Neuronal stem cell (in vitro differentiated cells): ENCODE measurements around the gene GLRX5.

Experiments used
- DNase-seq: peaks from one replicate; pipeline ENCODE4 v3.0.0-alpha.2; 2013; ENCODE audit warnings: low spot score
- H2AFZ ChIP-seq: one replicate; pipeline ENCODE4 v1.6.1; 2013; ENCODE audit warnings: mild to moderate bottlenecking, low read length, inconsistent platforms
- H2AK5ac ChIP-seq: 2 replicates; pipeline ENCODE4 v1.6.1; 2013; ENCODE audit warnings: low read depth, mild to moderate bottlenecking, inconsistent platforms, low read length, moderate library complexity, mixed read lengths
- H2BK120ac ChIP-seq: 2 replicates; pipeline ENCODE4 v1.6.1; 2013; ENCODE audit warnings: low read depth, mild to moderate bottlenecking, inconsistent platforms, low read length, moderate library complexity, mixed read lengths
- H2BK12ac ChIP-seq: one replicate; pipeline ENCODE4 v1.6.1; 2013; ENCODE audit warnings: low read length, inconsistent platforms
- H2BK15ac ChIP-seq: 2 replicates; pipeline ENCODE4 v1.6.1; 2013; ENCODE audit warnings: mild to moderate bottlenecking, low read length, inconsistent platforms, mixed read lengths
- H2BK5ac ChIP-seq: one replicate; pipeline ENCODE4 v1.6.1; 2013; ENCODE audit warnings: inconsistent platforms, mild to moderate bottlenecking, low read length, moderate library complexity
- H3K14ac ChIP-seq: one replicate; pipeline ENCODE4 v1.6.1; 2013; ENCODE audit warnings: low read length, inconsistent platforms
- H3K18ac ChIP-seq: 2 replicates; pipeline ENCODE4 v1.6.1; 2013; ENCODE audit warnings: low read length, inconsistent platforms
- H3K23ac ChIP-seq: 2 replicates; pipeline ENCODE4 v1.6.1; 2013; ENCODE audit warnings: low read depth, mild to moderate bottlenecking, mixed read lengths, low read length, inconsistent platforms; ENCODE audit not compliant: poor library complexity
- H3K27ac ChIP-seq: replicated peaks from 3 replicates; pipeline ENCODE4 v1.5.1; 2013; ENCODE audit warnings: low read length, inconsistent platforms
- H3K27me3 ChIP-seq, 3 experiments: 2 replicates each; pipeline ENCODE4 v1.6.1; 2013; ENCODE audit warnings: low read length in 3 of 3, mild to moderate bottlenecking in 2 of 3, inconsistent platforms in 1 of 3, low read depth in 1 of 3, mixed read lengths in 1 of 3, moderate library complexity in 1 of 3; ENCODE audit not compliant: control insufficient read depth in 3 of 3, insufficient read depth in 3 of 3
- H3K36me3 ChIP-seq, 2 donors: replicated peaks in 1 of 2; 2 replicates each; pipeline ENCODE4 v1.6.1; 2013; ENCODE audit warnings: low read length in 2 of 2; ENCODE audit not compliant: control insufficient read depth in 2 of 2, insufficient read depth in 2 of 2
- H3K4ac ChIP-seq: 2 replicates; pipeline ENCODE4 v1.6.1; 2013; ENCODE audit warnings: inconsistent platforms, mild to moderate bottlenecking, low read length, moderate library complexity
- H3K4me1 ChIP-seq, 2 donors: 1 replicate in 1 of 2; 2 replicates in 1 of 2; pipeline ENCODE4 v1.6.1; 2013; ENCODE audit warnings: low read length in 2 of 2, low read depth in 1 of 2; ENCODE audit not compliant: control insufficient read depth in 2 of 2, insufficient read depth in 1 of 2
- H3K4me2 ChIP-seq: one replicate; pipeline ENCODE4 v1.6.1; 2013; ENCODE audit warnings: mild to moderate bottlenecking, low read length, inconsistent platforms; ENCODE audit not compliant: insufficient read depth, poor library complexity, severe bottlenecking
- H3K4me3 ChIP-seq, 2 donors: 2 replicates each; pipeline ENCODE4 v1.5.1; 2013; ENCODE audit warnings: low read length in 2 of 2, mild to moderate bottlenecking in 2 of 2, inconsistent platforms in 1 of 2, moderate library complexity in 1 of 2
- H3K79me1 ChIP-seq: one replicate; pipeline ENCODE4 v1.6.1; 2013; ENCODE audit warnings: low read depth, mild to moderate bottlenecking, inconsistent platforms, low read length, moderate library complexity
- H3K9ac ChIP-seq: one replicate; pipeline ENCODE4 v1.6.1; 2013; ENCODE audit warnings: mild to moderate bottlenecking, low read depth, low read length, inconsistent platforms; ENCODE audit not compliant: poor library complexity
- H3K9me3 ChIP-seq, 2 donors: replicated peaks in 1 of 2; 2 replicates each; pipeline versions ENCODE3 to v1.6.1; 2013; ENCODE audit warnings: low read length in 2 of 2, mild to moderate bottlenecking in 2 of 2, inconsistent platforms in 1 of 2, low read depth in 1 of 2, mixed read lengths in 1 of 2, moderate library complexity in 1 of 2; ENCODE audit not compliant: control insufficient read depth in 2 of 2, insufficient read depth in 1 of 2
- H4K8ac ChIP-seq: one replicate; pipeline ENCODE4 v1.6.1; 2013; ENCODE audit warnings: low read depth, mild to moderate bottlenecking, inconsistent platforms, low read length, moderate library complexity
- H4K91ac ChIP-seq: one replicate; pipeline ENCODE4 v1.6.1; 2013; ENCODE audit warnings: low read length, low read depth, mild to moderate bottlenecking, inconsistent platforms; ENCODE audit not compliant: poor library complexity
- WGBS, 2 donors: extraction: QIAGEN DNeasy Blood & Tissue Kit; methylation state at CpG; one replicate each; pipeline ENCODE4 v1.1.7; 2013; ENCODE audit warnings: missing lambda C conversion rate in 2 of 2, mixed read lengths in 1 of 2; ENCODE audit not compliant: insufficient read length in 2 of 2, insufficient replicate concordance in 1 of 2; ENCODE audit errors: extremely low coverage in 2 of 2; 5-methylcytosine and 5-hydroxymethylcytosine counted together

Gene GLRX5

DNA sequence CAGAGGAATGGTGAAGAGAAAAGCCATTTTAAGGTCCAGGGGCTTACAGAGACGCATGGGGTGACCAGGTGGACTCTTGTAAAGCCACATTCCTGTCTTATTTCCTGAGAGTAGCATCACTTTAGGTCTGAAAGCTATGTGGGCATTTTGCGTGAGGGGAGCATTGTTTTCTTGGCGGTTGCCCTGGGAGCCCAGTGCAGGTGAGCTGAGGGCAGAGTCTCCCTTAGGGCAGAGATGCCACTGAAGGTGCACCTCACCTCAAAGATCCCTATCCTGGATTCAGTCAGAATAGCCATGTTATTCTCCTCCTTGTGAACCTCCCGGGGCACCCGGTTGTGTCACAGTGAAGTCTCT, 12.4 kb downstream of the GLRX5 start:
- Histone ChIP-seq H3K4me3 (no peak overlapping the region), H3K4me2 (no peak overlapping the region), H3K4ac (no peak overlapping the region), H2BK5ac (no peak overlapping the region), H3K18ac (no peak overlapping the region), H2BK15ac (no peak overlapping the region), H4K91ac (no peak overlapping the region), H3K23ac (no peak overlapping the region), H2AK5ac (no peak overlapping the region), H2BK120ac (no peak overlapping the region), H3K14ac (no peak overlapping the region), H2BK12ac (no peak overlapping the region), H3K36me3 (peaks cover 3 to 47% of the 10 kb centered on the region in 2 donors), H3K9ac (no peak overlapping the region), H3K27ac (no peak overlapping the region), H3K4me1 (peaks cover 0 to 10% of the 10 kb centered on the region in 2 donors), H3K9me3 (peaks cover 4 to 5% of the 10 kb centered on the region in 2 donors), H2AFZ (no peak overlapping the region), H3K27me3 (no peaks in the 10 kb centered on the region), H4K8ac (no peak overlapping the region), H3K79me1 (peaks cover 2% of the 10 kb centered on the region)
- WGBS, 2 donors: no CpG with 5 or more reads among the region's 5 CpGs
- no peak for DNase-seq

- H2BK120ac ChIP-seq: no peak overlapping the region
- no peak overlapping the region for H2BK15ac ChIP-seq
- no peak overlapping the region for H2BK5ac ChIP-seq
- no peak overlapping the region for H3K18ac ChIP-seq
- no peak overlapping the region for H3K4ac ChIP-seq
- H2AFZ ChIP-seq: no peak overlapping the region
- peak overlapping the region in 1 of 2 donors; percentile 19 for H3K4me3 ChIP-seq
- peak overlapping the region; percentile 1 for H3K23ac ChIP-seq
- no peak overlapping the region for H3K27ac ChIP-seq
- H3K27me3 ChIP-seq: no peaks in the 10 kb centered on the region
- H3K9me3 ChIP-seq: peaks cover 4 to 5% of the 10 kb centered on the region in 2 donors
- no peak overlapping the region for H4K8ac ChIP-seq
- H2BK12ac ChIP-seq: no peak overlapping the region
- no peak overlapping the region for H4K91ac ChIP-seq
- peaks cover 3 to 47% of the 10 kb centered on the region in 2 donors for H3K36me3 ChIP-seq
- no peak for DNase-seq
- H3K14ac ChIP-seq: no peak overlapping the region
- H3K79me1 ChIP-seq: peaks cover 1% of the 10 kb centered on the region
- H3K9ac ChIP-seq: no peak overlapping the region
- H2AK5ac ChIP-seq: no peak overlapping the region
- WGBS, 2 donors: no CpG with 5 or more reads among the region's 14 CpGs
- peaks cover 0 to 10% of the 10 kb centered on the region in 2 donors for H3K4me1 ChIP-seq
- no peak overlapping the region for H3K4me2 ChIP-seq
Observed at GRCh38 chr14:95547626-95548327, 12.9 kb downstream of the GLRX5 start.

- H3K4me2 ChIP-seq: no peak overlapping the region
Observed at GRCh38 chr14:95548328-95548929, 13.6 kb downstream of the GLRX5 start.

More at GRCh38 chr14:95548328-95548929, 13.6 kb downstream of the GLRX5 start:
- no peak overlapping the region for H2AK5ac ChIP-seq
- no peak overlapping the region for H2BK120ac ChIP-seq
- no peak overlapping the region for H2BK15ac ChIP-seq
- H3K18ac ChIP-seq: no peak overlapping the region
- no peak overlapping the region for H3K23ac ChIP-seq
- no peaks in the 10 kb centered on the region for H3K79me1 ChIP-seq
- H3K4me3 ChIP-seq: no peak overlapping the region
- DNase-seq: no peak
- no peak overlapping the region for H3K4ac ChIP-seq
- no peak overlapping the region for H2BK5ac ChIP-seq
- H4K8ac ChIP-seq: no peak overlapping the region
- H3K36me3 ChIP-seq: peaks cover 3 to 47% of the 10 kb centered on the region in 2 donors
- H3K27me3 ChIP-seq: no peaks in the 10 kb centered on the region
- no CpG with 5 or more reads among the region's 9 CpGs for WGBS, 2 donors
- no peak overlapping the region for H3K14ac ChIP-seq
- no peak overlapping the region for H3K27ac ChIP-seq
- H3K4me1 ChIP-seq: peaks cover 0 to 10% of the 10 kb centered on the region in 2 donors
- H2AFZ ChIP-seq: no peak overlapping the region
- H4K91ac ChIP-seq: no peak overlapping the region
- no peak overlapping the region for H2BK12ac ChIP-seq
- H3K9ac ChIP-seq: no peak overlapping the region
- H3K9me3 ChIP-seq: peaks cover 4 to 5% of the 10 kb centered on the region in 2 donors
